K562 (cell line): ENCODE data around the gene SLC18A3. TPM values are rescaled to one million over a fixed set of nuclear protein-coding genes. Genes with fewer than 3 reads are reported as not detected.

Source experiments
- FIP1L1 ChIP-seq: fragments of 200-400 bp; formaldehyde crosslinking; IDR thresholded peaks from 2 replicates; pipeline ENCODE4 v1.6.1; 2018; ENCODE audit warnings: mild to moderate bottlenecking, low read depth, low read length; ENCODE audit not compliant: poor library complexity, severe bottlenecking
- GATAD2A ChIP-seq: fragments of 450-650 bp; IDR thresholded peaks from 2 replicates; pipeline ENCODE4 v1.6.1; 2017
- POLR3A ChIP-seq: IDR thresholded peaks from 2 replicates; pipeline ENCODE4 v1.6.1; 2011; ENCODE audit warnings: borderline replicate concordance, mild to moderate bottlenecking, moderate library complexity; ENCODE audit not compliant: insufficient read length, insufficient read depth; ENCODE audit errors: extremely low read depth
- SAFB ChIP-seq: fragments of 200-400 bp; formaldehyde crosslinking; IDR thresholded peaks from 2 replicates; pipeline ENCODE4 v1.6.1; 2017; ENCODE audit warnings: low read depth, low read length, borderline replicate concordance
- SMAD4 ChIP-seq: fragments of 250-450 bp; sonication (Bioruptor Pico); conservative IDR thresholded peaks from 2 replicates; pipeline ENCODE4 v1.8.0; 2021; ENCODE audit warnings: inconsistent platforms, mild to moderate bottlenecking, moderate library complexity
- SP1 ChIP-seq: sonication (generic); formaldehyde crosslinking; IDR thresholded peaks from 2 replicates; pipeline ENCODE4 v1.8.1; 2022; ENCODE audit warnings: mild to moderate bottlenecking, missing genetic modification reagents
- SRSF7 ChIP-seq: fragments of 200-400 bp; formaldehyde crosslinking; optimal IDR thresholded peaks from 2 replicates; pipeline ENCODE3; 2017; ENCODE audit warnings: mild to moderate bottlenecking, low read depth, low read length
- TAL1 ChIP-seq: fragments of 450-650 bp; IDR thresholded peaks from 2 replicates; pipeline ENCODE4 v1.6.1; 2016; ENCODE audit warnings: mild to moderate bottlenecking
- TBP ChIP-seq: optimal IDR thresholded peaks from 2 replicates; pipeline ENCODE3; 2011; ENCODE audit warnings: low read depth, low read length, improper control_type of control experiment
- XRCC3 ChIP-seq: fragments of 450-650 bp; IDR thresholded peaks from 2 replicates; pipeline ENCODE4 v1.6.1; 2017; ENCODE audit warnings: mild to moderate bottlenecking, moderate library complexity
- XRCC5 ChIP-seq: fragments of 200-400 bp; formaldehyde crosslinking; IDR thresholded peaks from 2 replicates; pipeline ENCODE4 v1.6.1; 2017; ENCODE audit warnings: low read depth, mild to moderate bottlenecking, low read length
- ZNF274 ChIP-seq: IDR thresholded peaks from 2 replicates; pipeline ENCODE4 v1.6.1; 2011; ENCODE audit warnings: low read depth, mild to moderate bottlenecking, low read length, moderate library complexity, borderline replicate concordance
- ZNF41 ChIP-seq: fragments of 250-450 bp; sonication (Bioruptor Pico); conservative IDR thresholded peaks from 2 replicates; pipeline ENCODE4 v1.4.0; 2020; ENCODE audit warnings: mild to moderate bottlenecking
- ZNF785 ChIP-seq: fragments of 250-450 bp; sonication (Bioruptor Pico); IDR thresholded peaks from 2 replicates; pipeline ENCODE4 v1.4.0; 2020; ENCODE audit warnings: mild to moderate bottlenecking
- polyA plus RNA-seq, 8 experiments: library from polyadenylated mRNA; depleted of rRNA in 4 of 8; stranded (reverse) in 5 of 8; unstranded in 3 of 8; fragments of >200 nt; fragmentation: Nextera tagmentation in 2 of 8; fragmentation: Illumina TruSeq in 1 of 8; extraction: Ambion mirVana in 2 of 8; extraction: Trizol in 1 of 8; gene quantifications; 2 replicates each; pipeline versions ENCODE4 v1.2.1 to v1.2.3, GENCODE V29; 2011 to 2014; ENCODE audit warnings: inconsistent platforms in 1 of 8, missing spikeins in 1 of 8
- total RNA-seq, 7 experiments: library from RNA; depleted of rRNA in 6 of 7; stranded (reverse); fragments of >200 nt in 6 of 7; fragmentation: Illumina TruSeq in 2 of 7; extraction: Trizol in 2 of 7; gene quantifications; 2 replicates each; pipeline versions ENCODE4 v1.2.1 to v1.2.3, GENCODE V29; 2011 to 2021; ENCODE audit warnings: low replicate concordance in 1 of 7
- TF ChIP-seq, protein P1 (sequence below): fragments of 200-400 bp; formaldehyde crosslinking; IDR thresholded peaks from 2 replicates; pipeline ENCODE4 v1.6.1; 2017; ENCODE audit warnings: mild to moderate bottlenecking, low read depth, low read length, moderate library complexity
- TF ChIP-seq, protein P2 (sequence below): sonication (generic); formaldehyde crosslinking; IDR thresholded peaks from 2 replicates; pipeline ENCODE4 v1.8.1; 2023; ENCODE audit warnings: mild to moderate bottlenecking, missing genetic modification reagents
- TF ChIP-seq, protein P3 (sequence below), 2 experiments: fragments of 450-650 bp in 1 of 2; sonication (generic) in 1 of 2; formaldehyde crosslinking; conservative IDR thresholded peaks; 2 replicates each; pipeline versions ENCODE4 v1.4.0 to v1.8.1; 2020 to 2022; ENCODE audit warnings: mild to moderate bottlenecking in 1 of 2, missing genetic modification reagents in 1 of 2
- TF ChIP-seq, protein P4 (sequence below): fragments of 250-450 bp; sonication (Bioruptor Pico); IDR thresholded peaks from 2 replicates; pipeline ENCODE4 v1.4.0; 2020; ENCODE audit warnings: mild to moderate bottlenecking, moderate library complexity
- TF ChIP-seq, protein P5 (sequence below): fragments of 250-450 bp; sonication (Bioruptor Pico); IDR thresholded peaks from 2 replicates; pipeline ENCODE4 v1.9.0; 2021; ENCODE audit warnings: mild to moderate bottlenecking
- TF ChIP-seq, protein P6 (sequence below): fragments of 250-450 bp; sonication (Bioruptor Pico); IDR thresholded peaks from 2 replicates; pipeline ENCODE4 v1.8.0; 2022; ENCODE audit warnings: inconsistent platforms, mild to moderate bottlenecking, moderate library complexity, borderline replicate concordance

The SLC18A3 gene
- total and polyA plus RNA-seq, 9 of the 15 experiments (the other 6 are each of a cell fraction or from before 2014, with no cell fraction given) = not detected

DNA sequence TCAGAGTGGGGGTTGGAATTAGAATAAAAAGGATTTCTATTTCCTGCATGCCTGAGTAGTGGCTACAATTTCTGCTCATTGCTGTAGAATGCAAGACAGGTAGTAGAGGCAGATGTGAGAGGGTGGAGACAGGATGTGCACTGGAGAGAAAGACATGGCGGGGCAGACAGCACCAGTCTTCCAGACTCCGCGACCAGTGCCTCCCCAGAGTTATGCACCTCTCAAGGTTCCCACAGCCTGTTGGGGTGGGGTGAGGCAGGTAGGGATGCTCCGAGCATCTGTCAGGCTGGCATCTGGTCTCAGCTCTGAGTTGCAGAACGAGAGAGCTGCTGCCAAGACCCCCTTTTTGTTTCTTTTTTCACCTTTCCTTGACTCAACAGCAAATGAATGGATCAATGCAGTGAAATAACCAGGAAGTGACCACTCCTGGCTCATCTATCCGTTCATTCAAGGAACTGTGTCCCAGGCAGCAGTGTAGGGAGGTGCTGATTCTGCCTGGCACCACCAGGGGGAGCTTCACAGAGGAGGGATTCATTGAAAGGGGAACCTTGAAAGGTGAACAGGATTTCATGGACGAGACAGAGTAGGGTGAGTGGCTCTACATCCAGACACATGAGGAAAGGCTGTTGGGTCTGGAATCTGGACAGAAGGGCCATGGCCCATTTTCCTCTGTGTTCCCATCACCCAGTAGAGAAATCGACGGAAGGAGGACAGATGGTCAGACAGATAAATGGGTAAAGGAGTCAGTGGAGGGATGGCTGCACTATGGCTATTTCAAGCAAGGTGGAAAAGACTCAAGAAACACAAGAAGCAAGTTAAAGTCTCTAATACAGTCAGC is 17.2 kb upstream of the SLC18A3 start (continued):
- TF ChIP-seq TBP = peak; percentile 15
- no peak for TF ChIP-seq SRSF7
- TF ChIP-seq, protein P1, sequence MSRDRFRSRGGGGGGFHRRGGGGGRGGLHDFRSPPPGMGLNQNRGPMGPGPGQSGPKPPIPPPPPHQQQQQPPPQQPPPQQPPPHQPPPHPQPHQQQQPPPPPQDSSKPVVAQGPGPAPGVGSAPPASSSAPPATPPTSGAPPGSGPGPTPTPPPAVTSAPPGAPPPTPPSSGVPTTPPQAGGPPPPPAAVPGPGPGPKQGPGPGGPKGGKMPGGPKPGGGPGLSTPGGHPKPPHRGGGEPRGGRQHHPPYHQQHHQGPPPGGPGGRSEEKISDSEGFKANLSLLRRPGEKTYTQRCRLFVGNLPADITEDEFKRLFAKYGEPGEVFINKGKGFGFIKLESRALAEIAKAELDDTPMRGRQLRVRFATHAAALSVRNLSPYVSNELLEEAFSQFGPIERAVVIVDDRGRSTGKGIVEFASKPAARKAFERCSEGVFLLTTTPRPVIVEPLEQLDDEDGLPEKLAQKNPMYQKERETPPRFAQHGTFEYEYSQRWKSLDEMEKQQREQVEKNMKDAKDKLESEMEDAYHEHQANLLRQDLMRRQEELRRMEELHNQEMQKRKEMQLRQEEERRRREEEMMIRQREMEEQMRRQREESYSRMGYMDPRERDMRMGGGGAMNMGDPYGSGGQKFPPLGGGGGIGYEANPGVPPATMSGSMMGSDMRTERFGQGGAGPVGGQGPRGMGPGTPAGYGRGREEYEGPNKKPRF = no peak
- 0 out of 2 replicates have a peak, but pooled peaks have one; percentile 53 for TF ChIP-seq XRCC5
- no peak for TF ChIP-seq FIP1L1
- TF ChIP-seq, protein P2, sequence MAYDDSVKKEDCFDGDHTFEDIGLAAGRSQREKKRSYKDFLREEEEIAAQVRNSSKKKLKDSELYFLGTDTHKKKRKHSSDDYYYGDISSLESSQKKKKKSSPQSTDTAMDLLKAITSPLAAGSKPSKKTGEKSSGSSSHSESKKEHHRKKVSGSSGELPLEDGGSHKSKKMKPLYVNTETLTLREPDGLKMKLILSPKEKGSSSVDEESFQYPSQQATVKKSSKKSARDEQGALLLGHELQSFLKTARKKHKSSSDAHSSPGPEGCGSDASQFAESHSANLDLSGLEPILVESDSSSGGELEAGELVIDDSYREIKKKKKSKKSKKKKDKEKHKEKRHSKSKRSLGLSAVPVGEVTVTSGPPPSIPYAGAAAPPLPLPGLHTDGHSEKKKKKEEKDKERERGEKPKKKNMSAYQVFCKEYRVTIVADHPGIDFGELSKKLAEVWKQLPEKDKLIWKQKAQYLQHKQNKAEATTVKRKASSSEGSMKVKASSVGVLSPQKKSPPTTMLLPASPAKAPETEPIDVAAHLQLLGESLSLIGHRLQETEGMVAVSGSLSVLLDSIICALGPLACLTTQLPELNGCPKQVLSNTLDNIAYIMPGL (CRISPR knock-in tag) = no peak
- TF ChIP-seq TAL1 = no peak
- no peak for TF ChIP-seq SP1 (CRISPR knock-in tag)
- TF ChIP-seq POLR3A = no peak
- TF ChIP-seq, protein P3, sequence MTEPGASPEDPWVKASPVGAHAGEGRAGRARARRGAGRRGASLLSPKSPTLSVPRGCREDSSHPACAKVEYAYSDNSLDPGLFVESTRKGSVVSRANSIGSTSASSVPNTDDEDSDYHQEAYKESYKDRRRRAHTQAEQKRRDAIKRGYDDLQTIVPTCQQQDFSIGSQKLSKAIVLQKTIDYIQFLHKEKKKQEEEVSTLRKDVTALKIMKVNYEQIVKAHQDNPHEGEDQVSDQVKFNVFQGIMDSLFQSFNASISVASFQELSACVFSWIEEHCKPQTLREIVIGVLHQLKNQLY (CRISPR knock-in tag; conservative IDR thresholded peaks at IDR 0.05) = no peak
- TF ChIP-seq, protein P4, sequence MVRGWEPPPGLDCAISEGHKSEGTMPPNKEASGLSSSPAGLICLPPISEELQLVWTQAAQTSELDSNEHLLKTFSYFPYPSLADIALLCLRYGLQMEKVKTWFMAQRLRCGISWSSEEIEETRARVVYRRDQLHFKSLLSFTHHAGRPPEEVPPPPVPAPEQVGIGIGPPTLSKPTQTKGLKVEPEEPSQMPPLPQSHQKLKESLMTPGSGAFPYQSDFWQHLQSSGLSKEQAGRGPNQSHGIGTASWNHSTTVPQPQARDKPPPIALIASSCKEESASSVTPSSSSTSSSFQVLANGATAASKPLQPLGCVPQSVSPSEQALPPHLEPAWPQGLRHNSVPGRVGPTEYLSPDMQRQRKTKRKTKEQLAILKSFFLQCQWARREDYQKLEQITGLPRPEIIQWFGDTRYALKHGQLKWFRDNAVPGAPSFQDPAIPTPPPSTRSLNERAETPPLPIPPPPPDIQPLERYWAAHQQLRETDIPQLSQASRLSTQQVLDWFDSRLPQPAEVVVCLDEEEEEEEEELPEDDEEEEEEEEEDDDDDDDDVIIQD (CRISPR knock-in tag) = no peak
- TF ChIP-seq SMAD4 (CRISPR knock-in tag) = no peak
- TF ChIP-seq, protein P5, sequence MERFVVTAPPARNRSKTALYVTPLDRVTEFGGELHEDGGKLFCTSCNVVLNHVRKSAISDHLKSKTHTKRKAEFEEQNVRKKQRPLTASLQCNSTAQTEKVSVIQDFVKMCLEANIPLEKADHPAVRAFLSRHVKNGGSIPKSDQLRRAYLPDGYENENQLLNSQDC (CRISPR knock-in tag) = no peak
- no peak for TF ChIP-seq SAFB
- no peak for TF ChIP-seq ZNF274
- no peak for TF ChIP-seq ZNF41 (CRISPR knock-in tag)
- no peak for TF ChIP-seq ZNF785 (CRISPR knock-in tag)
- TF ChIP-seq XRCC3 = no peak
- TF ChIP-seq, protein P6, sequence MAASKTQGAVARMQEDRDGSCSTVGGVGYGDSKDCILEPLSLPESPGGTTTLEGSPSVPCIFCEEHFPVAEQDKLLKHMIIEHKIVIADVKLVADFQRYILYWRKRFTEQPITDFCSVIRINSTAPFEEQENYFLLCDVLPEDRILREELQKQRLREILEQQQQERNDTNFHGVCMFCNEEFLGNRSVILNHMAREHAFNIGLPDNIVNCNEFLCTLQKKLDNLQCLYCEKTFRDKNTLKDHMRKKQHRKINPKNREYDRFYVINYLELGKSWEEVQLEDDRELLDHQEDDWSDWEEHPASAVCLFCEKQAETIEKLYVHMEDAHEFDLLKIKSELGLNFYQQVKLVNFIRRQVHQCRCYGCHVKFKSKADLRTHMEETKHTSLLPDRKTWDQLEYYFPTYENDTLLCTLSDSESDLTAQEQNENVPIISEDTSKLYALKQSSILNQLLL (CRISPR knock-in tag) = no peak
- TF ChIP-seq GATAD2A = no peak
